Adrenal gland (tissue), 5 donors: ENCODE measurements around the gene TRAPPC2L.
A peak's percentile ranks its signal among the peaks of the same experiment; 100 is the strongest.

Experiments
- POLR2A ChIP-seq, 2 donors: fragments of 450-650 bp; IDR thresholded peaks; one replicate each; pipeline ENCODE4 v1.6.1; 2017; ENCODE audit warnings: antibody characterized with exemption in 2 of 2, mild to moderate bottlenecking in 2 of 2, moderate library complexity in 1 of 2
- TF ChIP-seq, protein P1 (sequence below), 6 experiments: fragments of 450-650 bp in 4 of 6; fragments of 200-600 bp in 2 of 6; sonication (generic) in 1 of 6; IDR thresholded peaks; 1 replicate in 5 of 6; 2 replicates in 1 of 6; pipeline versions ENCODE4 v1.5.1 to v1.8.0; 2016 to 2021; ENCODE audit warnings: antibody characterized with exemption in 6 of 6, mild to moderate bottlenecking in 2 of 6, moderate library complexity in 1 of 6
- donor health status: DM: no; HTN: no; CAD: no.

DNA sequence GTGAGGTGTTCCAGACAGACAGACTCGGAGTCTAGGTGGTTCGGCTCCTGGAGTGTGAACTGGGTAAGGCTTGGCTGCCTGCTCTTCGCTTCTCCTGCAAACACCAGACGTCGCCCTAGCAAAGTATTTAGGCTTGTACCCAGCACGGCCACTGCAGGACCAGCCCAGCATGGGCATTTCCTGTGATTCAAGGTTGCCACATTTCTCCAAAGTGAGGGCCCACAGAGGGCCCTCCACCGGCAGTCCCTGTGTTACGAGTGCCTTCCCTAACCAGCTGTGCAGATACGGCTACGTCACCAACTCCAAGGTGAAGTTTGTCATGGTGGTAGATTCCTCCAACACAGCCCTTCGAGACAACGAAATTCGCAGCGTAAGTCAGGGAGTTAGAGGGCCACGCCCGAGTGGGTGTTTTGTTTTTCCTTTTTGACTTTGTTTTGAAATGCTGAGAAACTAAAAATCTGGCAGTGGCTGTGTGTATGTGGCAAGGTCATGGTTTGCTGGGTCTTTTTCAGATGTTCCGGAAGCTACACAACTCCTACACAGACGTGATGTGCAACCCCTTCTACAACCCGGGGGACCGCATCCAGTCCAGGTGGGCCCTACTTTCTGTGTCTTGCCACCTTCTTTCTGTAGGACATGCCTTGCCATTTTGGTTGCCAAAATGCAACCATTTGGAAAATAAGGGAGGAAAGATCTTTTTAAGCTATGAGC is 2.6 kb downstream of the TRAPPC2L start:
- peak in 1 of 2 donors; percentile 46 for TF ChIP-seq POLR2A (IDR thresholded peaks at IDR 0.05)
- TF ChIP-seq, protein P1, sequence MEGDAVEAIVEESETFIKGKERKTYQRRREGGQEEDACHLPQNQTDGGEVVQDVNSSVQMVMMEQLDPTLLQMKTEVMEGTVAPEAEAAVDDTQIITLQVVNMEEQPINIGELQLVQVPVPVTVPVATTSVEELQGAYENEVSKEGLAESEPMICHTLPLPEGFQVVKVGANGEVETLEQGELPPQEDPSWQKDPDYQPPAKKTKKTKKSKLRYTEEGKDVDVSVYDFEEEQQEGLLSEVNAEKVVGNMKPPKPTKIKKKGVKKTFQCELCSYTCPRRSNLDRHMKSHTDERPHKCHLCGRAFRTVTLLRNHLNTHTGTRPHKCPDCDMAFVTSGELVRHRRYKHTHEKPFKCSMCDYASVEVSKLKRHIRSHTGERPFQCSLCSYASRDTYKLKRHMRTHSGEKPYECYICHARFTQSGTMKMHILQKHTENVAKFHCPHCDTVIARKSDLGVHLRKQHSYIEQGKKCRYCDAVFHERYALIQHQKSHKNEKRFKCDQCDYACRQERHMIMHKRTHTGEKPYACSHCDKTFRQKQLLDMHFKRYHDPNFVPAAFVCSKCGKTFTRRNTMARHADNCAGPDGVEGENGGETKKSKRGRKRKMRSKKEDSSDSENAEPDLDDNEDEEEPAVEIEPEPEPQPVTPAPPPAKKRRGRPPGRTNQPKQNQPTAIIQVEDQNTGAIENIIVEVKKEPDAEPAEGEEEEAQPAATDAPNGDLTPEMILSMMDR (IDR thresholded peaks at IDR 0.05) = peak in 3 of 6 experiments; percentile 14 to 16 (median 15)
